ENCODE results near the gene ETNPPL. TPM values are rescaled to one million over a fixed set of nuclear protein-coding genes. Genes with fewer than 3 reads are reported as not detected.

Gene ETNPPL
- total RNA-seq (2021) (not detected in 2 replicates), Bru-seq, nascent RNA (not detected), BruChase-seq, experiment 1, labeled RNA remaining after a 2-hour chase (not detected), BruChase-seq, experiment 2, labeled RNA remaining after a 6-hour chase (not detected)
- long read RNA-seq = 0 reads

DNA sequence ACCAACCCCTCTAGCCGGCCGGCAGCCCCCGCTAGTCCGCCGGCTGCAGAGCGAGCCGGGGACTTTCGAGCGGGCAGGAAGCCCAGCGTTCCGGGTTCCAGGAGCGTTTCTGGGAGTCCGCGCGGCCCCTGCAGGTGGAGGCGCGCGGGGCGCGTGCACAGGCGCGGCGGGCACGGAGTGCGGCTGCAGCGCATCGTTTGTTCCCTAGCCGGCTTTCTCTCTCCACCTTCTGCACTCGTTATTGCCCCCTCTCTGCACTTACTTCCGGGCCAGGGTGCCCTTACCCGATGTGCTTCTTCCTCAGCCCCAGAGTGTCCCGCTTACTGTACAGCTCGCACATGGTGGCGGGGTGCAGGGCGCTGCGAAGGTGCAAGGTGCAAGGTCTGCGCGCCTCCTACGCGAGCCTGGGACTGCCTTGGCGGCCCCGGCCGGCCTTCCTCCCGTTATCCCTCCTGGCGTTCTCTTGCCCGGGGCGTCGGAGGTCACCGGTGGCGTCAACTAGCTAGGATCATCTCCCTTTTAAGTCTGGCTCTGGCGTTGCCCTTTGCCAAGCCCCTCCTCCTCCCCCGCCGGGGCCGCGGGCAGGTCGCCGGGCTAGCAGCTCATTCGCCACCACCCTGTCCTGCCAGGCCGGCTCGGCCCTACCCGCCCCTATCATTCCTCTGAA, at the start of gene ETNPPL:
Gene ETNPPL (minus strand): TSS at position 495 of the 667 bp plus-strand sequence. CDS start 155 bp downstream, at position 340.
- H3K27me3 ChIP-seq (ENCODE audit: insufficient read depth, low read depth) = no peaks in the 10 kb centered on the region
- H3K9me2 ChIP-seq (ENCODE audit: insufficient read depth) = no peaks in the 10 kb centered on the region
- no peak within 1 kb of the TSS for H3K27ac ChIP-seq
- no peaks in the 10 kb centered on the region for H3K79me2 ChIP-seq (ENCODE audit: low read depth)
- H3K36me3 ChIP-seq (ENCODE audit: low read depth) = no peaks in the 10 kb centered on the region
- no peaks in the 10 kb centered on the region for H4K20me1 ChIP-seq (ENCODE audit: insufficient read depth)
- no peaks in the 10 kb centered on the region for H3K9me3 ChIP-seq (ENCODE audit: insufficient read depth, low read depth)
- H2AFZ ChIP-seq = no peak within 1 kb of the TSS
- CTCF ChIA-PET = no interaction called here
- no TSS peak for BruUV-seq (replicated peaks)
- no peak for DNase-seq
- intact Hi-C loops (cut with micrococcal nuclease; ENCODE audit: unreplicated experiment) = no loop called here
- H3K4me1 ChIP-seq (replicated peaks; ENCODE audit: insufficient read depth) = no peaks in the 10 kb centered on the region
- no peak within 1 kb of the TSS for H3K4me2 ChIP-seq
- no peaks in the 10 kb centered on the region for H3F3A ChIP-seq (ENCODE audit: insufficient read depth, low read depth)
- no peak for TF ChIP-seq EZH2 (IDR thresholded peaks at IDR 0.05; ENCODE audit: low read depth)
- TF ChIP-seq, protein P1, sequence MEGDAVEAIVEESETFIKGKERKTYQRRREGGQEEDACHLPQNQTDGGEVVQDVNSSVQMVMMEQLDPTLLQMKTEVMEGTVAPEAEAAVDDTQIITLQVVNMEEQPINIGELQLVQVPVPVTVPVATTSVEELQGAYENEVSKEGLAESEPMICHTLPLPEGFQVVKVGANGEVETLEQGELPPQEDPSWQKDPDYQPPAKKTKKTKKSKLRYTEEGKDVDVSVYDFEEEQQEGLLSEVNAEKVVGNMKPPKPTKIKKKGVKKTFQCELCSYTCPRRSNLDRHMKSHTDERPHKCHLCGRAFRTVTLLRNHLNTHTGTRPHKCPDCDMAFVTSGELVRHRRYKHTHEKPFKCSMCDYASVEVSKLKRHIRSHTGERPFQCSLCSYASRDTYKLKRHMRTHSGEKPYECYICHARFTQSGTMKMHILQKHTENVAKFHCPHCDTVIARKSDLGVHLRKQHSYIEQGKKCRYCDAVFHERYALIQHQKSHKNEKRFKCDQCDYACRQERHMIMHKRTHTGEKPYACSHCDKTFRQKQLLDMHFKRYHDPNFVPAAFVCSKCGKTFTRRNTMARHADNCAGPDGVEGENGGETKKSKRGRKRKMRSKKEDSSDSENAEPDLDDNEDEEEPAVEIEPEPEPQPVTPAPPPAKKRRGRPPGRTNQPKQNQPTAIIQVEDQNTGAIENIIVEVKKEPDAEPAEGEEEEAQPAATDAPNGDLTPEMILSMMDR (conservative IDR thresholded peaks at IDR 0.05) = no peak
- POLR2A ChIA-PET (ENCODE audit: unreplicated experiment) = no interaction called here
- no peak within 1 kb of the TSS for H3K4me3 ChIP-seq

DNA sequence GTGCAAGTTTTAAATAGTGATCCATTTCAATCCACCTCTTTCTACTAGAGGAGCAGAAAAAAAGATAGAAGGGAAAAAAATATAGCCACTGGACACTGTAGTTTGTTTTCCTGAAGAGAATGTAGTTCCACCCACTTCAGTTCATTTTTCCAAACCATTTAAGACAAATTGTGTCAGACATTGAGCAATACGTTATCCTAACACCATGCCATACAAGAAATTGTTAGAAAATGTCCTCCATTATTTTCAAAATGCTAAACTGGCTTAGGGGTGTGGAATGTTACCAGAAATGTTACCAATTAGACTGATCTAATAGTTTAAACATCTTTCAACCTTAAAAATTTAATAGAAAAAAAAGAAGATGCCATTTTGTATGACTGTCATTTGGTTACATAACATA, 48.6 kb upstream of the ETNPPL start:
- POLR2A ChIA-PET (ENCODE audit: unreplicated experiment) = no interaction called here
- Histone ChIP-seq H3K4me1 (replicated peaks; ENCODE audit: insufficient read depth) (no peaks in the 10 kb centered on the region), H3K4me2 (no peak overlapping the region), H3K9me2 (ENCODE audit: insufficient read depth) (no peaks in the 10 kb centered on the region), H3K36me3 (ENCODE audit: low read depth) (no peaks in the 10 kb centered on the region), H3K4me3 (no peak overlapping the region), H3K9me3 (ENCODE audit: insufficient read depth, low read depth) (no peaks in the 10 kb centered on the region), H3F3A (ENCODE audit: insufficient read depth, low read depth) (no peaks in the 10 kb centered on the region), H2AFZ (no peak overlapping the region), H3K27me3 (ENCODE audit: insufficient read depth, low read depth) (no peaks in the 10 kb centered on the region), H3K79me2 (ENCODE audit: low read depth) (no peaks in the 10 kb centered on the region), H4K20me1 (ENCODE audit: insufficient read depth) (no peaks in the 10 kb centered on the region), H3K27ac (no peak overlapping the region)
- CTCF ChIA-PET = no interaction called here
- BruUV-seq (replicated peaks) = no TSS peak
- TF ChIP-seq EZH2 (IDR thresholded peaks at IDR 0.05; ENCODE audit: low read depth) = no peak
- TF ChIP-seq, protein P1 (conservative IDR thresholded peaks at IDR 0.05) = no peak
- intact Hi-C loops (cut with micrococcal nuclease; ENCODE audit: unreplicated experiment) = no loop called here
- no peak for DNase-seq

DNA sequence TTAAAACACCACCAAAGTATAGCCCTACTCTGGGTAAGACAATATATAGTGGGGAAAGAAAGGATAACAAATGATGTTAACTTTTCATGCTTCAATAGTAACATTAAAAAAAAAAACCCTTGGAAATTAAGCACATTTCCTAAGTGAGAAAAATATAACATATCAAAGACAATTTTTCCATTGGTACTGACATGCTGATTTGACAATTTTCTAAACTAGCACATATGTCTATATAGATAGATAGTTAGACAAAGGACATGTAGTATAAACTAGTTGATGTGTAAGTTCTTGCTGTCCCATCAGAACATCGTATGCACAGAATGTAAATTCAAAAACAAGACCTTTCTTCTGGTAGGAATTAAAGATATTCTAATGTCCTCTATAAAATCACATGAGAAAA, 47.2 kb upstream of the ETNPPL start:
- no peaks in the 10 kb centered on the region for H3K79me2 ChIP-seq (ENCODE audit: low read depth)
- no peak overlapping the region for H3K4me2 ChIP-seq
- H3K27ac ChIP-seq = no peak overlapping the region
- no peak for TF ChIP-seq EZH2 (IDR thresholded peaks at IDR 0.05; ENCODE audit: low read depth)
- TF ChIP-seq, protein P1 (conservative IDR thresholded peaks at IDR 0.05) = no peak
- no peaks in the 10 kb centered on the region for H3K27me3 ChIP-seq (ENCODE audit: insufficient read depth, low read depth)
- no peak for DNase-seq
- no peaks in the 10 kb centered on the region for H3K9me2 ChIP-seq (ENCODE audit: insufficient read depth)
- no peaks in the 10 kb centered on the region for H3K9me3 ChIP-seq (ENCODE audit: insufficient read depth, low read depth)
- no peak overlapping the region for H3K4me3 ChIP-seq
- no peaks in the 10 kb centered on the region for H4K20me1 ChIP-seq (ENCODE audit: insufficient read depth)
- no peak overlapping the region for H2AFZ ChIP-seq
- CTCF ChIA-PET = no interaction called here
- POLR2A ChIA-PET (ENCODE audit: unreplicated experiment) = no interaction called here
- H3K4me1 ChIP-seq (replicated peaks; ENCODE audit: insufficient read depth) = no peaks in the 10 kb centered on the region
- intact Hi-C loops (cut with micrococcal nuclease; ENCODE audit: unreplicated experiment) = no loop called here
- no peaks in the 10 kb centered on the region for H3F3A ChIP-seq (ENCODE audit: insufficient read depth, low read depth)
- no TSS peak for BruUV-seq (replicated peaks)
- no peaks in the 10 kb centered on the region for H3K36me3 ChIP-seq (ENCODE audit: low read depth)

All from PC-9 (cell line).